Astrocyte (in vitro differentiated cells and primary cell): Measurements from ENCODE around the gene PDZD7.

Experiments used
- CTCF ChIP-seq: IDR thresholded peaks from 2 replicates; pipeline ENCODE4 v1.5.1; 2011; ENCODE audit warnings: low read depth, mild to moderate bottlenecking, inconsistent platforms, low read length, moderate library complexity; ENCODE audit not compliant: insufficient read depth
- EZH2 ChIP-seq: IDR thresholded peaks from 2 replicates; pipeline ENCODE4 v1.6.1; 2012; ENCODE audit warnings: mild to moderate bottlenecking, low read length, inconsistent platforms; ENCODE audit not compliant: insufficient read depth

GRCh38 chr10:101005361-101005760 is 25.6 kb downstream of the PDZD7 start:
- TF ChIP-seq EZH2 (no peak), CTCF (no peak)
